HEK293T (cell line): ENCODE measurements around the gene HOXA13.

Experiments used
- BHLHE40 ChIP-seq: fragments of 450-650 bp; IDR thresholded peaks from 2 replicates; pipeline ENCODE4 v1.6.1; 2016; ENCODE audit warnings: mild to moderate bottlenecking, moderate library complexity, borderline replicate concordance
- ELF4 ChIP-seq: fragments of 450-650 bp; IDR thresholded peaks from 2 replicates; pipeline ENCODE4 v1.6.1; 2017; ENCODE audit warnings: antibody characterized with exemption
- FOXA1 ChIP-seq: fragments of 450-650 bp; IDR thresholded peaks from 2 replicates; pipeline ENCODE4 v1.6.1; 2016; ENCODE audit warnings: mild to moderate bottlenecking
- FOXM1 ChIP-seq: fragments of 450-650 bp; IDR thresholded peaks from 2 replicates; pipeline ENCODE4 v1.6.1; 2017; ENCODE audit warnings: mild to moderate bottlenecking, borderline replicate concordance
- LEF1 ChIP-seq: fragments of 450-650 bp; IDR thresholded peaks from 2 replicates; pipeline ENCODE4 v1.6.1; 2017; ENCODE audit warnings: mild to moderate bottlenecking, borderline replicate concordance
- NFRKB ChIP-seq: fragments of 450-650 bp; IDR thresholded peaks from 2 replicates; pipeline ENCODE4 v1.6.1; 2016; ENCODE audit warnings: mild to moderate bottlenecking, moderate library complexity
- SP1 ChIP-seq: fragments of 450-650 bp; IDR thresholded peaks from 2 replicates; pipeline ENCODE4 v1.6.1; 2017
- ZNF384 ChIP-seq: fragments of 450-650 bp; IDR thresholded peaks from 2 replicates; pipeline ENCODE4 v1.6.1; 2016
- TF ChIP-seq, protein P1 (sequence below): fragments of 450-650 bp; IDR thresholded peaks from 2 replicates; pipeline ENCODE4 v1.6.1; 2016

DNA sequence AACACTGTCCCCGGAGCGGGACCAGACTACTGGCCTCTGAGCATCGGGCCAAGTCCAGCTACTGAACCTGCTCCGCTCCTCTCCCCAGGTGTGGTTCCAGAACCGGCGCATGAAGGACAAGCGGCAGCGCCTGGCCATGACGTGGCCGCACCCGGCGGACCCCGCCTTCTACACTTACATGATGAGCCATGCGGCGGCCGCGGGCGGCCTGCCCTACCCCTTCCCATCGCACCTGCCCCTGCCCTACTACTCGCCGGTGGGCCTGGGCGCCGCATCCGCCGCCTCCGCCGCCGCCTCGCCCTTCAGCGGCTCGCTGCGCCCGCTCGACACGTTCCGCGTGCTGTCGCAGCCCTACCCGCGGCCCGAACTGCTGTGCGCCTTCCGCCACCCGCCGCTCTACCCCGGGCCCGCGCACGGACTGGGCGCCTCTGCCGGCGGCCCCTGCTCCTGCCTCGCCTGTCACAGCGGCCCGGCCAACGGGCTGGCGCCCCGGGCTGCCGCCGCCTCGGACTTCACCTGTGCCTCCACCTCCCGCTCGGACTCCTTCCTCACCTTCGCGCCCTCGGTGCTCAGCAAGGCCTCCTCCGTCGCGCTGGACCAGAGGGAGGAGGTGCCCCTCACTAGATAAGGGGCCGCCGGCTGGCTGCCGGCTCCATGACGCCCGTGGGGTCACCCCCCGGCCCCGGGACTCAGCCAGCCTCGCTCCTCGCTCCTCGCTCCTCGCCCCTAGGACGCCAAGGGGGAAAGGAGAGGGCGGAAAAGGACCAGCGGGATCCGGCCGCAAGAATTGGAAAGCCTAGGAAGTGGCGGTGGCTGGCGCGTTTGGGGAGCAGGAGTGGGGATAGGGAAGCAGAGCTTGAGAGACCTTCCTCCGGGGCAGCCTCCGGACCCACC lies 46.2 kb upstream of the HOXA13 start:
- TF ChIP-seq SP1 (no peak), ELF4 (no peak), NFRKB (no peak), ZNF384 (no peak), LEF1 (no peak), FOXA1 (no peak), FOXM1 (no peak), BHLHE40 (no peak)
- TF ChIP-seq, protein P1, sequence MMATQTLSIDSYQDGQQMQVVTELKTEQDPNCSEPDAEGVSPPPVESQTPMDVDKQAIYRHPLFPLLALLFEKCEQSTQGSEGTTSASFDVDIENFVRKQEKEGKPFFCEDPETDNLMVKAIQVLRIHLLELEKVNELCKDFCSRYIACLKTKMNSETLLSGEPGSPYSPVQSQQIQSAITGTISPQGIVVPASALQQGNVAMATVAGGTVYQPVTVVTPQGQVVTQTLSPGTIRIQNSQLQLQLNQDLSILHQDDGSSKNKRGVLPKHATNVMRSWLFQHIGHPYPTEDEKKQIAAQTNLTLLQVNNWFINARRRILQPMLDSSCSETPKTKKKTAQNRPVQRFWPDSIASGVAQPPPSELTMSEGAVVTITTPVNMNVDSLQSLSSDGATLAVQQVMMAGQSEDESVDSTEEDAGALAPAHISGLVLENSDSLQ = no peak
